GM19395 (cell line): ENCODE results near the gene CEMP1.
"Not testable (repeated sequence)": the region's sequence is repeated elsewhere in the genome, so short reads cannot be mapped to it uniquely, and the experiment has no call there.

Experiments
- ATAC-seq: cut with Tn5 transposase; IDR thresholded peaks from one replicate; pipeline ENCODE4 v1.9.1; 2021; ENCODE audit warnings: mild to moderate bottlenecking, moderate library complexity; ENCODE audit not compliant: unreplicated experiment

The CEMP1 gene, protein sequence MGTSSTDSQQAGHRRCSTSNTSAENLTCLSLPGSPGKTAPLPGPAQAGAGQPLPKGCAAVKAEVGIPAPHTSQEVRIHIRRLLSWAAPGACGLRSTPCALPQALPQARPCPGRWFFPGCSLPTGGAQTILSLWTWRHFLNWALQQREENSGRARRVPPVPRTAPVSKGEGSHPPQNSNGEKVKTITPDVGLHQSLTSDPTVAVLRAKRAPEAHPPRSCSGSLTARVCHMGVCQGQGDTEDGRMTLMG

GRCh38 chr16:2531371-2531695, at the start of gene CEMP1:
Gene CEMP1 (minus strand): TSS chr16:2531408. CDS start chr16:2531073, 335 bp downstream.
- no peak for ATAC-seq

- not testable (repeated sequence) for ATAC-seq
These were observed 49.6 kb upstream of the CEMP1 start for GRCh38 chr16:2580818-2581217.

DNA sequence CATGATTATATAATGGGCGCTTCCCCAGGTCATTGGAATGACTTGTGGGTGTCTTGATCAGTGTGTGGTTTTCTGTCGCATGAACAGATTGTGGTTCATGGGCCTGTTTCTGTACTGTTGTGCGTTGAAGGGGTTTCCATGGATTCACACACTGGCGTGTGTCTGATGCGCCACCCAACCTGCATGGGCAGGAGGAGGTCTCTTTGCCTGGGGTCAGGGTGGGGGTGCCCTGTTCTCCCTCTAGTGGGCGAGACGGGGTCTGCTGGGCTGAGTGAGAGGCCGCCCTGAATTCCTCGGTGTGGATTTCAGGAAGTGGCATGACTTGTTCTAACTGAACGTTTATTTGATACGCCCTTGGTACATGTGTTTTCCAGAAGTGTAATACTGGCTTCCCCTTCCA, 48.9 kb upstream of the CEMP1 start:
- not testable (repeated sequence) for ATAC-seq

DNA sequence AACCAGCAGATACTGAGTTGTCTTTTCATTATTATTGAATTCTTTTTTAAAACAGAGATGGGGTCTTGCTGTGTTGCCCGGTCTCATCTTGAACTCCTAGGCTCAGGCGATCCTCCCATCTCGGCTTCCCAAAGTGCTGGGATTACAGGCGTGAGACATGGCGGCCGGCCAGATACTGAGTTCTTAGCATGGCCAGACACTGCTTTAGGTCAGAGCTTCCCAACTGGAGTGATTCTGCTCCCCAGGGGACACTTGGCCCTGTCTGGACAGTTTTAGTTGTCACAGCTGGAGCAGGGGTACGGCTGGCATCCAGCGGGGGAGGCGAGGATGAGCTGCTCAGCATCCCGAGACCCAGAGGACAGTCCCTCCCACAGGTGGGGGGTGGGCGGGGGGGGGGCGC, 47.7 kb upstream of the CEMP1 start:
- ATAC-seq, result not testable (repeated sequence)

DNA sequence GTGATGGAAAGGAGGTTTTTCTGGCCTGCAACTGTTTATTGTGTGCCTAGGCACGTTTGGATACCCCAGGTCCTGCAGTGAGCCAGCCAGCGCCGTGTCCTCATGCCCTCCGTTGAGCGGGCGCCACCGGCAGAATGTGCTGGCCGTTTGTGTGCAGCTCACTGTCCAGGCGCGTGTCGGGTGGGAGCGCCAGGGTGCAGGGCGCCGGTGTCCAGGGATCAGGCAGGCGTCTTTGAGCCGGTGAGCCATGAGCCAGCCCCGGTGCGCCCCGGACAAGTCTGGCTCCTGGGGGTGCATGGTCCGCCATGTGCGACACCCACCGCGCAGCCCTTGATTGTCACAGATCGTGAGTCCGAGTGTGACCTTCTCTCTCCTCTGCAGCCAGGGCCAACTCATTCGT, 45.8 kb upstream of the CEMP1 start:
- not testable (repeated sequence) for ATAC-seq

DNA sequence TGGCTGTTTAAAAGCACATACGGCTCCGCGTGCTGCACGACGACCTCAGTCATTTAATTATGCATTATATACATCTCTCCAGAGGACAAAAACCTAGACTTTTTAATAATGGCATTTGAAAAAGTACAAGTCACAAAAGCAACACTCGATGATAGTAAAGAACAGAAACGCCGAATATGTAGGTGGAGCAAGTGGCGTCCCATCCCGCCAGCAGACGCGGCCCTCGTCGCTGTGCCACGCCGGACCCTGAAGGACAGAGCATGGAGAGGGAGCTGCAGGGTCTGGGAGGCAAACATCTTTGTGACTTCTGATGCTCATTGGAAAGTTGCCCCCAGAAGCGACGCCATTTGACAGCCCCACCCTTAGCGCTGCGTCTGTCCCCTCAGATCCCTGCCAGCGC, 44.6 kb upstream of the CEMP1 start:
- ATAC-seq, result not testable (repeated sequence)

GRCh38 chr16:2572704-2573103, 41.5 kb upstream of the CEMP1 start:
- not testable (repeated sequence) for ATAC-seq

DNA sequence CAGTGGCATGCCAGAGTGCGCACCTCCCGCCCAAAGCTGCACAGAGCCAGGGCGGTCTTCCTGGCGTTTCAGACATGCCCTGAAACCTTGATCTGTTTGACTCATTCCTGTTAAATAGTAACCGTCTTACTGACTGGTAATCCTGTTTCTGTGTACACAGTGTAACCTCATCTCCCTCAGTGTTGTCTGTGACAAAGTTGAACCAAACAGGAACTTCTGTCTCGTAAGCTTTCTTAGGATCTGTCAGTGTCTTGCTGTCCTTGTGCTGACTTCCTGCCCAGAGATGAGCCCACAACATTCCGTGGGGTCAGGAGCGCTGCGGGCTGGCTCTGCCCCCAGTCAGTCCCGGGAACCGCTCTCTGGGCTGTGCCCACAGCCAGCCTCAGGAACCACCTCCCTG, 37.4 kb upstream of the CEMP1 start:
- not testable (repeated sequence) for ATAC-seq

GRCh38 chr16:2567506-2567905, 36.3 kb upstream of the CEMP1 start:
- not testable (repeated sequence) for ATAC-seq

DNA sequence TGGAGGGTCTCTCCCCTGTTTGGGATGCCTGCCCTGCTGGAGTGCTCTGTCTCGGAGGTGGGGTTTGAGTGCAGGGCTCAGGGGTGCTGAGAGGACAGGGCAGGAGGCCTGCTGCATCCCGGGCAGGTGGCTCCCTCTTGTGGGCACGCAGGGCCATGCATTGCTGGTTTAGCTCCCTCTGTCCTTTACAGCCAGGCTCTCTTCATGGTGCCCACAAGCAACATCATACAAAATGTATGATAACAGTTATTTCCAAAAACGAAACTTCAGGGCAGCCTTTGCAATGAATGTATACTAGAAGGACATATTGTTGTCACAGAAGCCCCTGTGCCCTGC, 29.6 kb upstream of the CEMP1 start:
- ATAC-seq, result not testable (repeated sequence)

DNA sequence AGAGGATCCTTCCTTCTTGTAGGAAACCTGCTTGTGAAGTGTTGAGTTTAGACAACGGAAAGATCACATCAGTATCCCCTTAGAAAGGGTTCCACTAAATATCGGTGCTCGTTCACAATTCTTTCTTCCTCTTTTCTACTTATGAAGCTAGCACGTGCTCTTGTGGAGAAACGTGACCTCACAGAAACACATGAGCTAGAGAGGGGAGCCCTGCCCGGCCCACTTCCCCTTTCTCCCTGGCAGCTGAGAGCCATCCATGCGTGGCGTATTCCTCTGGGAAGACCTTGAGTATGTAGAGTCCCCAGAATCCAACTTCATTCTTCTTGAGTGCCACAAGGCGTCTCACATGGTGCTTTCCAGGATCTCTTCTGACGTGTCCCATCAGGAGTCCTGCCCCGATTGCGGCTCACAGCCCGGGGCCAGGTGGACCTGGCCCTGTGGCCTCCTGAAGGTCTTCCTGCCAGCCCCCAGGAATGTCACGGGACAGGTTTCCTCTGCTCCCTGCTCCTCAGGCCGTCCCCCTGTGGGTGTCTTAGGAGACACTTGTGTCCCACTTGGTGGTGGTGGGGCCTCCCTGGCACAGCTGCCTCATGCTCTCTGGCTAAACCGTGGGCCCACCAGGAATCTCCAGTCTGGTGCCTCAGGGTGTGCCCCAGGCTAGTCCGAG, 29.1 kb upstream of the CEMP1 start:
- not testable (repeated sequence) for ATAC-seq

- ATAC-seq, result not testable (repeated sequence)
These were observed 25.9 kb upstream of the CEMP1 start for GRCh38 chr16:2557150-2557549.

- not testable (repeated sequence) for ATAC-seq
These were observed 23.7 kb upstream of the CEMP1 start for GRCh38 chr16:2554709-2555425.

GRCh38 chr16:2551420-2551889, 20.2 kb upstream of the CEMP1 start:
- ATAC-seq, result not testable (repeated sequence)

- not testable (repeated sequence) for ATAC-seq
These were observed 19.2 kb upstream of the CEMP1 start for GRCh38 chr16:2550283-2550878.

DNA sequence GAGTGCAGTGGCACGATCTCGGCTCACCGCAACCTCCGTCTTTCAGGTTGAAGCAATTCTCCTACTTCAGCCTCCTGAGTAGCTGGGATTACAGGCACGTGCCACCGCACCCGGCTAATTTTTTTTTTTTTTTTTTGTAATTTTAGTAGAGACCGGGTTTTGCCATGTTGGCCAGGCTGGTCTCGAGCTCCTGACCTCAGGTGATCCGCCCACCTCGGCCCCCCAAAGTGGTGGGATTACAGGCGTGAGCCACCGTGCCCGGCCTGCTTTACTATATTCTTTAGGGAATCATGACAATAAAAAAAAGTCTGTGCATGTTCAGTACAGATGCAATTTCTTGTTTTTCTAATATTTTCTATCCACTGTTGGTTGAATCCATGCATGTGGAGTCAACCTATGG, 12.6 kb upstream of the CEMP1 start:
- ATAC-seq, result not testable (repeated sequence)

DNA sequence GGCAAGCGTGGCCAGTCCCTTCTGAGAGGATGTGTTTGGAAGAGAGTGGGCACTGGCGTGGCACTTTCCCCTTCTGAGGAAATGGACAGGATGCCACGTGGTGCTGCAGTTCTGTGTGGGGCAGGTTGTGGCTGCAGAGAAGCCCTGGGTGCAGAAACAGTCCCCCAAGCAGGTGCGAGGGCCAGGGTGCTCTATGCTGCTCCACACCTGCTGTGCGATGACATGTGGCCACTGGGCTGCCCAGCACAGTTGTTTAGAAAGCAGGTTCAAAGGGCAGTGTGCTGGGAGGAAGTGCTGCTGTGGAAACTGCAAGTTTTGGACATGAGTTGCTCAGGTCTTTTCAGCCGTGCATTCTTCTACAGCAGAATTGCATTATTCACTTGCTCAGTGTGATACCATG, 10.2 kb upstream of the CEMP1 start:
- ATAC-seq, result not testable (repeated sequence)

GRCh38 chr16:2540912-2541311, 9.7 kb upstream of the CEMP1 start:
- ATAC-seq, result not testable (repeated sequence)

- not testable (repeated sequence) for ATAC-seq
These were observed 8.7 kb upstream of the CEMP1 start for GRCh38 chr16:2539845-2540458.

- not testable (repeated sequence) for ATAC-seq
These were observed 8.1 kb upstream of the CEMP1 start for GRCh38 chr16:2539192-2539844.
